ENCODE data around the gene STXBP1.

The STXBP1 gene

GRCh38 chr9:127647451-127647850 is 35.4 kb downstream of the STXBP1 start:
- no peak overlapping the region for H3K4me3 ChIP-seq (ENCODE audit: low read depth in 1 of 2, low read length in 1 of 2)
- no peaks in the 10 kb centered on the region for H3K4me1 ChIP-seq (ENCODE audit: control insufficient read depth in 1 of 2, insufficient read depth in 1 of 2, low read depth in 1 of 2, low read length in 1 of 2)
- TF ChIP-seq CTCF (IDR thresholded peaks at IDR 0.05), result no peak
- H3K36me3 ChIP-seq, result no peaks in the 10 kb centered on the region
- H3K27me3 ChIP-seq, result peaks cover 31% of the 10 kb centered on the region
- no peak overlapping the region for H3K27ac ChIP-seq
- no peaks in the 10 kb centered on the region for H3K9me3 ChIP-seq

- Histone ChIP-seq H3K4me1 (ENCODE audit: control insufficient read depth in 1 of 2, insufficient read depth in 1 of 2, low read depth in 1 of 2, low read length in 1 of 2) (no peaks in the 10 kb centered on the region), H3K9me3 (no peaks in the 10 kb centered on the region), H3K27me3 (peaks cover 18% of the 10 kb centered on the region), H3K27ac (no peak overlapping the region), H3K4me3 (ENCODE audit: low read depth in 1 of 2, low read length in 1 of 2) (no peak overlapping the region), H3K36me3 (no peaks in the 10 kb centered on the region)
- no peak for TF ChIP-seq CTCF (IDR thresholded peaks at IDR 0.05)
These were observed 38.4 kb downstream of the STXBP1 start for GRCh38 chr9:127650518-127650917.

GRCh38 chr9:127651697-127652610 is 39.9 kb downstream of the STXBP1 start:
- no peaks in the 10 kb centered on the region for H3K9me3 ChIP-seq
- H3K36me3 ChIP-seq, result no peaks in the 10 kb centered on the region
- TF ChIP-seq CTCF (IDR thresholded peaks at IDR 0.05), result no peak
- peaks cover 9% of the 10 kb centered on the region for H3K27me3 ChIP-seq
- H3K27ac ChIP-seq, result no peak overlapping the region
- no peaks in the 10 kb centered on the region for H3K4me1 ChIP-seq (ENCODE audit: control insufficient read depth in 1 of 2, insufficient read depth in 1 of 2, low read depth in 1 of 2, low read length in 1 of 2)
- H3K4me3 ChIP-seq (ENCODE audit: low read depth in 1 of 2, low read length in 1 of 2), result no peak overlapping the region

- Histone ChIP-seq H3K4me1 (ENCODE audit: control insufficient read depth in 1 of 2, insufficient read depth in 1 of 2, low read depth in 1 of 2, low read length in 1 of 2) (no peaks in the 10 kb centered on the region), H3K27ac (no peak overlapping the region), H3K9me3 (no peaks in the 10 kb centered on the region), H3K36me3 (no peaks in the 10 kb centered on the region), H3K27me3 (peaks cover 9% of the 10 kb centered on the region), H3K4me3 (ENCODE audit: low read depth in 1 of 2, low read length in 1 of 2) (no peak overlapping the region)
- no peak for TF ChIP-seq CTCF (IDR thresholded peaks at IDR 0.05)
These were observed 40.7 kb downstream of the STXBP1 start for GRCh38 chr9:127652733-127653132.

GRCh38 chr9:127654619-127655018 is 42.5 kb downstream of the STXBP1 start:
- Histone ChIP-seq H3K4me3 (ENCODE audit: low read depth in 1 of 2, low read length in 1 of 2) (no peak overlapping the region), H3K4me1 (ENCODE audit: control insufficient read depth in 1 of 2, insufficient read depth in 1 of 2, low read depth in 1 of 2, low read length in 1 of 2) (no peaks in the 10 kb centered on the region), H3K9me3 (no peaks in the 10 kb centered on the region), H3K27me3 (peaks cover 9% of the 10 kb centered on the region), H3K36me3 (no peaks in the 10 kb centered on the region), H3K27ac (no peak overlapping the region)
- TF ChIP-seq CTCF (IDR thresholded peaks at IDR 0.05), result no peak

All from neutrophil (primary cell).